Activated CD4-positive, CD25-positive, alpha-beta regulatory T cell treated with anti-CD3 and anti-CD28 coated beads, Interleukin-2, amount 50 U/mL, for 16 hours (primary cell): ENCODE measurements around the gene FIP1L1.
A peak's percentile ranks its signal among the peaks of the same experiment; 100 is the strongest.
"Not testable (repeated sequence)": the region's sequence is repeated elsewhere in the genome, so short reads cannot be mapped to it uniquely, and the experiment has no call there.

Experiments used
- DNase-seq: peaks from one replicate; pipeline ENCODE4 v3.0.0-alpha.2; 2020; ENCODE audit warnings: low read depth, low spot score

FIP1L1 gene, protein sequence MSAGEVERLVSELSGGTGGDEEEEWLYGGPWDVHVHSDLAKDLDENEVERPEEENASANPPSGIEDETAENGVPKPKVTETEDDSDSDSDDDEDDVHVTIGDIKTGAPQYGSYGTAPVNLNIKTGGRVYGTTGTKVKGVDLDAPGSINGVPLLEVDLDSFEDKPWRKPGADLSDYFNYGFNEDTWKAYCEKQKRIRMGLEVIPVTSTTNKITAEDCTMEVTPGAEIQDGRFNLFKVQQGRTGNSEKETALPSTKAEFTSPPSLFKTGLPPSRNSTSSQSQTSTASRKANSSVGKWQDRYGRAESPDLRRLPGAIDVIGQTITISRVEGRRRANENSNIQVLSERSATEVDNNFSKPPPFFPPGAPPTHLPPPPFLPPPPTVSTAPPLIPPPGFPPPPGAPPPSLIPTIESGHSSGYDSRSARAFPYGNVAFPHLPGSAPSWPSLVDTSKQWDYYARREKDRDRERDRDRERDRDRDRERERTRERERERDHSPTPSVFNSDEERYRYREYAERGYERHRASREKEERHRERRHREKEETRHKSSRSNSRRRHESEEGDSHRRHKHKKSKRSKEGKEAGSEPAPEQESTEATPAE

DNA sequence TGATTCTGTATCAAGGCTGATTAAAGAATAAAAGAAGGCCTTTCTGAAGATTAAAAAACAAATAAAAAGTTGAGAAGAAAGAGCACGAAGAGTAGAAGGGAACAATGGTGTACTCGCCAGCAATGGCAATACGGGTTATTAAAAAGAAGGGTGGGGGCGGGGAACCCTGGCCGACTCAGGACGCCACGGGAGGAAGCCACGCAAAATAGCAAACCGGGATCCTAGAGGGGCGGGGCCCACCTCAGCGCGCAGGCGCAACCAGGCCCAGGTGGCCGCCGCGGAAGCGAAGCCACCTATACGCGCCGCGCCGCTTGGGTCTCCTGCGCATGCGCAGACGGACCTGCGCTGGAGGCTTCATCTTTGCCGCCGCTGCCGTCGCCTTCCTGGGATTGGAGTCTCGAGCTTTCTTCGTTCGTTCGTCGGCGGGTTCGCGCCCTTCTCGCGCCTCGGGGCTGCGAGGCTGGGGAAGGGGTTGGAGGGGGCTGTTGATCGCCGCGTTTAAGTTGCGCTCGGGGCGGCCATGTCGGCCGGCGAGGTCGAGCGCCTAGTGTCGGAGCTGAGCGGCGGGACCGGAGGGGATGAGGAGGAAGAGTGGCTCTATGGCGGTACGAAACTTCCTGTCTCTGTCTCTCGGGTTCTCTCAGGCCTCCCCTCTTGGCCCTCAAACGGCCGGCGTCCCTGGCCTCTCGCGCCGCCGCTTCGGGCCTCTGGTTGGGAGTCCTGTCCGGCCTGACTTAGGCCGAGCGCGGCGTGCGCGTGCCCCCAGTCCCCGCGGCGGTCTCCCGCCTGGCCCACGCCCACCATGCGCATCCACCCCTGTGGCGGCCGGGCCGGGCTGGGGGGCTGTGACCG is at the start of gene FIP1L1:
Gene FIP1L1 (plus strand): TSS at position 323 of the 852 bp plus-strand sequence. CDS start 198 bp downstream, at position 521.
- peak; percentile 91 for DNase-seq

DNA sequence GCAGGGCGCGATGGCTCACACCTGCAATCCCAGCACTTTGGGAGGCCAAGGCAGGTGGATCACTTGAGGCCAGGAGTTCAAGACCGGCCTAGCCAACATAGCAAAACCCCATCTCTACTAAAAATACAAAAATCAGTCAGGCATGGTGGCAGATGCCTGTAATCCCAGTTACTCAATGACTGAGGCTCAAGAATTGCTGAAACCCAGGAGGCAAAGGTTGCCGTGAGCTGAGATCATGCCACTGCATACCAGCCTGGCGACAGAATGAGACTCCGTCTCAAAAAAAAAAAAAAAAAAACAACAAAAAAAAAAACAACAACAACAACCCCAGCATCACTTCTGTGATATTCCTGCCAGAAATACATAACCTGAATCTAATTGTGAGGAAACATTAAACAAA is 42.5 kb upstream of the FIP1L1 start:
- not testable (repeated sequence) for DNase-seq

DNA sequence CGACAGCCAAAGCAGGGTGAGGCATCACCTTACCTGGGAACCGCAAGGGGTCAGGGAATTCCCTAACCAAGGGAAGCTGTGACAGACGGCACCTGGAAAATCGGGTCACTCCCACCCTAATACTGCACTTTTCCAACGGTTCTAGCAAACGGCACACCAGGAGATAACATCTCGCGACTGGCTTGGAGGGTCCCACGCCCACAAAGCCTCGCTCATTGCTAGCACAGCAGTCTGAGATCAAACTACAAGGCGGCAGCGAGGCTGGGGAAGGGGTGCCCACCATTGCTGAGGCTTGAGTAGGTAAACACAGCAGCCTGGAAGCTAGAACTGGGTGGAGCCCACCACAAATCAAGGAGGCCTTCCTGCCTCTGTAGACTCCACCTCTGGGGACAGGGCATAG is 37.3 kb upstream of the FIP1L1 start:
- not testable (repeated sequence) for DNase-seq

DNA sequence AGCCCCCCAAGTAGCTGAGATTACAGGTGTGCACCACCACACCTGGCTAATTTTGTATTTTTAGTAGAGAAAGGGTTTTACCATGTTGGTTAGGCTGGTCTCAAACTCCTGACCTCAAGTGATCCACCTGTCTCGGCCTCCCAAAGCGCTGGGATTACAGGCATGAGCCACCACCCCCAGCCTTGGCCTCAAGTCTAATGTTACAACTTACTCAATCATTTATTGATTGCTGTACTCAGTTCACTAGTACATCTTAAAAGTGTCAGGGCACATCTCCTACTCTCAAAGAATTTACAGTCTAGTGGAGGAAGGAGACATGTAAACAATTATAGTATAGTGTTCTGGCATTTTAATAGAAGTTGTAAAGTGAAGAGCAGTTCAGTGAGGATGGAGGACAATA is 31.0 kb upstream of the FIP1L1 start:
- DNase-seq, result not testable (repeated sequence)

DNA sequence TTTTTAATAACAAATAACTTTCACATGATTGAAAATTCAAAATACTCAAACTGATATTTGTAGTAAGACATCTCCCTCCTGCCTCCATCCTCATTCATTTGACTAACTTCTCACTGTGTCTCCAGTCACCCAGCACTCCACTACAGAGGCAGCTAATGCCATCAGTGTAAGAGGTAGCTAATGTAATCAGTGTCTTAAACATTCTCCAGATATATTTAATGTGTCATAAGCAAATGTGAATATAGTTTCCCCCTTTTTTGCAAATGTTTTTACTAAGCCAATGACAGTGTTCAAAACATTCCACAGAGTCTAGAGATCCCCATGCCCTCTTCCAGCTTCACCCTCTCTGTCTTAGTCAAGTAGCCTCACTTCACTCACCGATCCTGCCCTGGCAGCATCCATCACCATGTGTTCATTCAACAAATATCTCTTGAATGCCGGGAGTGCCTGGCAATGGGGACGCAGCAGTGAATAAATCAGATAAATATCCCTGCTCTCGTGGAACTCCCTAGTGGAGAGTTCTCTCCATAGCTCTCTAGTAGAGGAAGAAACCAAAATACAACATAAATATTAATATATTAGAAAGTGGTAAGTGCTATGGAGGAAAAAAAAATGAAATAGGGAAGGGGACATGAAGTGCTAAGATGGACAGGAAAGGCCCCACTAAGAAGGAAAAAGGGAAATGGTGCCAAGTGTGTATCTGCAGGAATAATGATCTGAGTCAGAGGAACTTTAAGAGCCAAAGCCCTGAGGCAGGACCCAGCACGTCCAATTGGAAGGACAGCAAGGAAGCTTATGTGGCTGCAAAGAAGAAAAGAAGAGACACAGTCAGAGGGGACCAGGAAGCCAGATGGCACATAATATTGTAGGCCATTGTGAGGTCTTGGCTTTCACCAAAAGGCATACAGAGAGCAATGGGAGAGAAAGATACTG is 30.3 kb upstream of the FIP1L1 start:
- no peak for DNase-seq

DNA sequence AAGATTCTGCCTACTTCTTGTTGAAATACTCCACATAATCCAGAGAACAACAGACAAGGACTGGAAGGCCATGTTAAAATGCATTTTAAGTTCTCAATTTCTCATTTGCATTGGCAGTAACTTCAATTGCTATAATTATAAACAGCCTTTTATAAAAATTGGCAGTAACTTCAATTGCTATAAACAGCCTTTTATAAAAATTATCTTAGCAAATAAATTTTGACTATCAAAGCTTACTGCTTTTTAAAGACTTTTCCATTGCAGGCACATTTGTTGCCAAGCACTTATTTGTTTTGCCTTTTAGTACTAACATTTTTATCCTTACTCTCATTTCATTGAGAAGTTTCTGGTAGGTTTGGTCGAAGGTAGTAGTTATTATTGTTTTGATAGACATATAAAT is 29.4 kb upstream of the FIP1L1 start:
- DNase-seq, result no peak

DNA sequence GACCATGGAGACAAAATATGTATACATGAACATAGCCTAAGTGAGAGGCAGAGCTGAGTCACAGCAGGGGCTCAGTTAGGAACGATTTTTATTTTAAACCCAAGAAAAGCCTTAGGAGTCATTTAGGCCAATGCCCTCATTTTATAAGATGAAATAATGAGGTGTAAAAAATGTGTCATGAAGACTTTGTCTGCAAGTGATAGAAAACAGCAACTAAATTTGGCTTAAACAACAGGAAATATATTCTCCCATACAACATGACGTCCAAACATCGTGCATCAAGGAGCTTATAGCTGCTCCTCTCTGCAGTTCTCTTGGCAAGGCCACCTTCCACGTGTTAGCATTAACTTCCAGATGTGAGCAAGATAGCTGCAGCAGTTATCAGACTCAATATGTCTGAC is 28.4 kb upstream of the FIP1L1 start:
- no peak for DNase-seq

DNA sequence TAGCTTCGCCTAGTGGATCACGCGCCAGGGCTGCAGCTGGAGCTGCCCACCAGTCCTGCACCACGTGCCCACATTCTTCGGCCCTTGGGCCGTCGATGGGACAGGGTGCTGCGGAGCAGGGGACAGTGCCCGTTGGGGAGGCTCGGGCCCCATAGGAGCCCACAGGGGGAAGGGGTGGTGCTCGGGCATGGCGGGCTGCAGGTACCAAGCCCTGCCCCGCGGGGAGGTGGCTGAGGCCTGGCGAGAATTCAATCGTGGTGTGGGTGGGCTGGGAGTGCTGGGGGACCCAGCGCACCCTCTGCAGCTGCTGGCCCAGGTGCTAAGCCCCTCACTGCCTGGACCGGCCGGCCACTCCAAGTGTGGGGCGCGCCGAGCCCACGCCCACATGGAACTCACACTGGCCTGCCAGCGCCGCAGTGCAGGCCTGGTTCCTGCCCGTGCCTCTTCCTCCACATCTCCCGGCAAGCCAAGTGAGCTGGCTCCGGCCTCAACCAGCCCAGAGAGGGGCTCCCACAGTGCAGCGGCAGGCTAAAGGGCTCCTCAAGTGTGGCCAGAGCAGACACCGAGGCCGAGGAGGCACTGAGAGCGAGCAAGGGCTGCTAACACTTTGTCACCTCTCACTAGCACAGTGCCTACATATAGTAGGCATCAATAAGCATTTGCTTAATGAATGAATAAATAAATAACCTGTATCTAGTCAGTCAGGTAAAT is 23.3 kb upstream of the FIP1L1 start:
- DNase-seq, result no peak

DNA sequence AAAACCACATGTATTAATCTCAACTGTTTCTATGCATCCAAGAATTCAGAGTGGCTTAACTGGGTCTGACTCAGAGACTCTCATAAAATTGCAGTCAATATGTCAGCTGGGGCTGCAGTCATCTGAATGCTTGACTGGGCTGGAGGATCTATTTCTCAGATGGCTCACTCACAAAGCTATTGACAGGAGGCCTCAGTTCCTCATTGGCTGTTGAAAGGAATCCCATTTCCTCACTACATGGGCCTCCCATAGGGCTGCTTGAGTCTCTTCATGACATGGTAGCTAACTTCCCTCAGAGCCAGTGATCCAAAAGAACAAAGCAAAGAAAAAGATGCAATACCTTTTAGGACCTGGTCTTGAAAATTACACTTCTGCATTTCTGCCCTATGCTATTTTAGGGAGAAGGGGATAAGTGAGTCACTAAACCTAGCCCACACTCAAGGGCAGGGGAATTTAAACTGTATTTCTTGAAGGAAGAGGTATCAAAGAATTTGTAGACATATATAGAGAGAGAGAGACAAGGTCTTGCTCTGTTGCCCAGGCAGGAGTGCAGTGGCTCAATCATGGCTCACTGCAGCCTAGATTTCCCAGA is 21.4 kb upstream of the FIP1L1 start:
- DNase-seq, result no peak

DNA sequence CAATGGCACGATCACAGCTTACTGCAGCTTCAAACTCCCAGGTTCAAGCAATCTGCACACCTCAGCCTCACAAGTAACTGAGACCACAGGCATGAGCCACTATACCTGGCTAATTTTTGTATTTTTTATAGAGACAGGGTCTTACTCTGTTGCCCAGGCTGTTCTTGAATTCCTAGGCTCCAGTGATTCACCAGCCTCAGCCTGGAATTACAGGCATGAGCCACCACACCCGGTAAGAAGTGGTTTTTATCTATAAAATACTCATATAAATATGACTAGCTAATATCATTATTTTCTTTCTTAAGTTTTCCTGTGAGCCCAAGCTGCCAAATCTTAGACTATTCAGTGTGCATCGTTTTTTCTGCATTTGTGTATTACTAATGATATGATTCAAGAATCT is 16.0 kb upstream of the FIP1L1 start:
- no peak for DNase-seq

DNA sequence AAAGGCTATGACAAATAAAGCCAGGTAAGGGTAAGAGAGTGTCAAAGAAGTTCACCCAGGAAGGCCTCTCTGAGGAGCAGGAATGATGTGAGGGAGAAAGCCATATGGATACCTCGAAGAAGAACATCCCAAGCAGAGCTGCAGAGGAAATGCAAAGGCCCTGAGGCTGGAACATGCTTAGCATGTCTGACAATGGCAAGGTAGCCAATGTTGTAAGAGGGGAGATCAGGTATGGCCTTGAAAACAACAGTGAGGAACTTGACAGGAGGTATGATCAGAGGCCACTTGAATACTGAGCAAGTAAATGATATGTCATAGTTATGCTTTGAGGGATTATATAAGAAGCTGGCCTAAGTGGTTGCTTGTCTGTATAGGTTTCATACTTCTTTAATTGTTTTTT is 15.3 kb upstream of the FIP1L1 start:
- no peak for DNase-seq

DNA sequence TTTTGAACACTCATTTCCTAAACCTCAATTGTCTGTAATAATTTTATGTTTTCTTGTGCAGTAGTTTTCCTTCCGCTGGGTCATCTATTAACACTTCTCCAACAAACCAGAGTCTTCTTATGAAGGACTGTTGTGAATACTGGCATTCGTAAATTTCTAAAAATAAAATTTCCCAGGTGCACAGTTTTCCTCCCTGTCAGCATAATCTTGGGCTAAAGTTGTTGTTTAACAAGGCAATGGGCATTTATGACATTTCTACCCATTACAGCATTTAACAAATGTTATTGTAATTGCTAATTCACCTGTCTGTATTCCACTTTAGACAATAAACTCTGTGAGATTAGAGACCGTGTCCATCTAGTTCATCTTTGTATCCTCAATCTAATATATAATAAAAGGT is 12.8 kb upstream of the FIP1L1 start:
- no peak for DNase-seq

DNA sequence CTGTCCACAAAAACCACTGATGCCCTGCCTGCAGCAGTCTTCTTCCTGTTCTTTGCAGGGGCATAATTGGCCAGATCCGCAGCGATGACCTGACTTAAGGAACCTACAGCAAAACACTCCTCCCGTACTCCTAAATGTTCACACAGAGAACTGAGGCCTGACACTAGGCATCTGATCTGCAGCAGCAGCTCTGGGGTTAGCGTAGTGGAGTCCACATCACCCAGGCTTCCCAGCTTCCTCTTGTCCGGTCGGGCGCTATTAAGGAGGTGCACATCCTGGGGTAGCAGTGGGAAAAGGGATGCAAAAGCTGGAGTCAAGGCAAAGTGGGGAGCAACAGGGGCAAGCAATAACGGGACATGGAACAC is 12.3 kb upstream of the FIP1L1 start:
- no peak for DNase-seq

DNA sequence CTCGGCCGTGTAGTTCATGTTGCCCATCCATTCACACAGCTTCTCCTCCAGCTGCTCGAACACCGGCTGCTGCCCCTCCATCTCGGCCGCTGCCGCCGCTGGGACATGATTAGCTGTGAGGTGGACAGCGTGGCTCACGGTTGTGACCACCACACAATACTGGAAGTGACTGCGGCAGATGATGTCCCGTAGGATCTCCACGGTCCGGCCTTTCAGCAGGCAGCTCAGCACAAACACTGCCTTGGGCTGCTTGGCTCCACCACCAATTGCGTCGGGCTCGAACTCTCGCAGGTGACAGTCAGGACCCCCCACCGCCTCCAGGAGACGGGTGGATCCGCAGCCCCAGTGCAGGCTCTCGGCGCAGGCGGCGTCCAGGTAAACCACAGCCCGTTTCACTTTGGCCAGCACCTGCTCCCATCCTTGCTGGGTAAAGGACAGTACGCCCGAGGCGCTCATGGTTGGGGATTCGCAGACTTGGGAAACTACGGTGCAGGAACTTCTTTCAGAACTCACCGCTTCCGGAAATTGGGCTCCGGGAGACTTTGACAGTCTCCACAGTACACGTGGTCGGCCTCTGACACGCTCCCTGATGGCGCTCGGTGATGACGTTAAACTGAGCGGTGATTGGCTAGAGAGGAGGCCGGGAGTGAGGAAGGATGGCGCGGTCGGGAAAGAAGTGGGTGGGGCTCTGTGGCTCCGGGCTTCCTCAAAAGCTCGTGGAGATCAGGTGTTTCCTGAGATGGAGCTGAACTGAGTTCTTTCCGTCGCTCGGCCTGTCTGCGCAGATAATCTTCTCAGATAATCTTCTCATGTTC is 11.7 kb upstream of the FIP1L1 start, which contains the start of gene SCFD2:
Gene SCFD2 (minus strand): TSS at position 576 of the 815 bp plus-strand sequence.
- DNase-seq, result peak; percentile 96

DNA sequence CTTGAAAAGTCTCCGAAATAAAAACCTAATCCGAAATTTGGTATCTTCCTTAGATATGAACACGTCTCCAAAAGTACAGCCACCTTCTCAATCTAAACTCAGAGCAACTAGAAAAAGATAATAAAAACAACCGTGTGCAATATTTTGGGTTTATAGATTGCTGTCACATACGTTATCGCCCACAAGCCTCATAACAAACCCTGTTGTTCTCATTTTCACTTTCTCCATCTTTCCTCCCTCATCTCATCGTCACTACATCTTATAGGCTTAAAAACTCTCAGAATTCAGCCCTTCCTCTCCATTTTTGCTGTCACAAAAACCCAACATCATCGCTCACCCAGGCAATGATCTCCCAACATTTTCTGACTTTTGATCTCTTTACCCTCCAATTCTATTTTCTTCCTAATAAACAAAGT is 11.1 kb upstream of the FIP1L1 start:
- DNase-seq, result no peak

DNA sequence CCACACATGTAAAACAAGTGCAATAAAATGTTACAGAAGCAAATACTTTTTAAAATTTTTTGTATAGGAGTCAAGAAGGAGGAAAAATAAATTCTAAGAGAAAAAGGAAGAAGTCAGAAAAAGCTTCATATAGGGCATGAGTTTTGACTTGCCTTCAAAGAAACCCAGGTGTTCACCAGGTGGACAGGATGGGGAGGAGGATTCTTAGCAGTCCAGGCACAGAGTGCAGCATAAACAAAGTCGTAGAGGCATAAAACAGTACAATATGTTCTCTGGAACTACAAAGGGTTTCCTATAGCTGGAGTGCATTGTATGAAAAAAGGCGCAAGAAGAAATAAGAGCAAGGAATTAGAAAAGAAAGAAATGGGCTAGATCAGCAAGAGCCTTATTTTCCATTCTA is 9.7 kb upstream of the FIP1L1 start:
- DNase-seq, result no peak

DNA sequence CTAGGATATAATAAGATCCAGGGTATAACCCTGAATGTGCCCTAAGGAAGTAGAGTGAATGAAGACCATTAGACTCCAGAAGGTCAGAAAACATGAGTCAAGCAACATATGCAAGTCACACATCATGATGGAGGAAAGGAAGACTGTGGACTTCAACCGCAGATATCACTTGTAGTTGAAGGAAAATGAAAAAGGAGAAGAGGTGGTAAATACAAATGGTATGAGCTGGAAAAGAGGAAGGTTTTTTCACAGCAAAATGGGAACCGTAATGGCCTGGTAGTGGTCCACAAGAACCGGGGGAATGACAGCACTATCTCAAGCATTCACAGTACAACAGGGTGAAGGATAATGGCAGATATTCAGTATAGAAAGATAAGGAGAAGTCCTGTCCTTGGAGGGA is 6.4 kb upstream of the FIP1L1 start:
- no peak for DNase-seq

DNA sequence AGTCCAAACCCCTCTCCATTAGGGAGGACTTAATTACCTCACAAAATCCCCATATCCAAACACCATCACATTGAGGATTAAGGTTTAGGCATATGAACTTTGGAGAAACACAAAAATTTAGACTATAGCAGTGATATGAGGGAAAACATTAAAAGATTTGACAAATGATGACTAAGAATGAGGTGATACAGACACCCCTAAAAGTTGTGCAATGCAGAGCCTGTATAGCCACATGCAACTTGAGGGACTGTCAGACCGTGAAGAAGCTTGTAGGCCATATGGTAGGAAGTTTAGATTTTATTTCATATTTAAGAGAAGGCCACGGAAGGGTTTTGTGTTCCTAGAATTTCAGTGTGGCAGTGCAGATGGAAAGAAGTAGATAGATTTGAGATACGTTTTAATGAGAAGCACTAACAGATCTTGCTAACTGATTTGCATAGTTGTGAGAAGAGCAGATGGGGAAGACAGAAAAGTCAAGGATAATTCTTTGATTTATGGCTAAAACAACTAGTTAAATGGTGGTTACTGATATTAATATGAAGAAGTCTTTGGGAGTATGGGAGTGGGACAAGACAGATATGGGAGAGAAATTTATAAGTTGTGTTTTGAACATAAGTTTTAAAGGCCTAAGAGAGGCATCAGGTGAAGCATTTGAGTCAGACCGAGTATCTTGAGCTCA is 5.5 kb upstream of the FIP1L1 start:
- no peak for DNase-seq

DNA sequence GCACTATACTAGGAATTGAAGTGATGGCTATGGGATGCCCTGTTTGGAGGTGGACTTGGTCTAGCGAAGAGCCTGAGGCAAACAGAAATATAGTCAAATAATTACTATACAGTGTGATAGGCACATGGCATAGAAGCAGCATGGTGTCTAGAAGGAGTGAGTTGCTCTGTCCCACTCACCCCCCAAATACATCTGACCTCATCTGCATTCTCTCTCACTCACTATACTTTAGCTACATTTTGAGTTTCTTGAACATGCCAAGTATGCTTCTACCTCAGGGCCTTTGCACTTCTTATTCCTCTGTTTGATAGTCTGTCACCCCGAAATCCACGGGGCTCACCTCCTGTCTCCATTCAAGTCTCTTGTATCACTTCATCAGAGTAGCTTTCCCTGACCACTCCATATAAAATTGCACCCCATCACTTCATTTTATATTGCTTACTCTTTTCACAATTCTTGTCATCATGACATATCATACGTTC is 2.6 kb upstream of the FIP1L1 start:
- DNase-seq, result no peak
